Measurements from ENCODE around the gene GDPD5. TPM values are rescaled to one million over a fixed set of nuclear protein-coding genes. Genes with fewer than 3 reads are reported as not detected.

Gene GDPD5
- total RNA-seq, 3 donors from 2014 or later (not counting 1 experiment from before 2014, with no cell fraction given): 49.7 to 95.2 (median 60.2) TPM

GRCh38 chr11:75510004-75510722 lies 15.6 kb downstream of the GDPD5 start:
- Mint-ChIP-seq H3K36me3 (no peaks in the 10 kb centered on the region), H3K27me3 (ENCODE audit: low read depth in 2 of 2) (no peaks in the 10 kb centered on the region), H3K9me3 (no peaks in the 10 kb centered on the region), H3K4me1 (peaks cover 11 to 22% of the 10 kb centered on the region in 2 donors), H3K27ac (no peak overlapping the region), H3K4me3 (no peak overlapping the region)
- H3K27ac ChIP-seq (ENCODE audit: low read length): no peak overlapping the region
- peaks cover 27% of the 10 kb centered on the region for H3K4me1 ChIP-seq (ENCODE audit: control insufficient read depth, insufficient read depth, low read length)
- no peaks in the 10 kb centered on the region for H3K36me3 ChIP-seq (ENCODE audit: control insufficient read depth, insufficient read depth, low read length)
- no peaks in the 10 kb centered on the region for H3K27me3 ChIP-seq (ENCODE audit: control insufficient read depth, insufficient read depth, low read length)
- H3K9me3 ChIP-seq (ENCODE audit: control insufficient read depth, insufficient read depth, low read length): no peaks in the 10 kb centered on the region
- WGBS (ENCODE audit: insufficient coverage): 79% methylated on average over 9 of the region's 9 CpGs
- no peak overlapping the region for H3K4me3 ChIP-seq (ENCODE audit: low read length)
- ATAC-seq (no peak), DNase-seq (no peak)
- TF ChIP-seq, protein P1, sequence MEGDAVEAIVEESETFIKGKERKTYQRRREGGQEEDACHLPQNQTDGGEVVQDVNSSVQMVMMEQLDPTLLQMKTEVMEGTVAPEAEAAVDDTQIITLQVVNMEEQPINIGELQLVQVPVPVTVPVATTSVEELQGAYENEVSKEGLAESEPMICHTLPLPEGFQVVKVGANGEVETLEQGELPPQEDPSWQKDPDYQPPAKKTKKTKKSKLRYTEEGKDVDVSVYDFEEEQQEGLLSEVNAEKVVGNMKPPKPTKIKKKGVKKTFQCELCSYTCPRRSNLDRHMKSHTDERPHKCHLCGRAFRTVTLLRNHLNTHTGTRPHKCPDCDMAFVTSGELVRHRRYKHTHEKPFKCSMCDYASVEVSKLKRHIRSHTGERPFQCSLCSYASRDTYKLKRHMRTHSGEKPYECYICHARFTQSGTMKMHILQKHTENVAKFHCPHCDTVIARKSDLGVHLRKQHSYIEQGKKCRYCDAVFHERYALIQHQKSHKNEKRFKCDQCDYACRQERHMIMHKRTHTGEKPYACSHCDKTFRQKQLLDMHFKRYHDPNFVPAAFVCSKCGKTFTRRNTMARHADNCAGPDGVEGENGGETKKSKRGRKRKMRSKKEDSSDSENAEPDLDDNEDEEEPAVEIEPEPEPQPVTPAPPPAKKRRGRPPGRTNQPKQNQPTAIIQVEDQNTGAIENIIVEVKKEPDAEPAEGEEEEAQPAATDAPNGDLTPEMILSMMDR (IDR thresholded peaks at IDR 0.05): no peak
- intact Hi-C loops (cut with micrococcal nuclease): no loop called here

- DNase-seq (no peak), ATAC-seq (no peak)
- H3K9me3 ChIP-seq (ENCODE audit: control insufficient read depth, insufficient read depth, low read length): no peaks in the 10 kb centered on the region
- Mint-ChIP-seq H3K4me1 (peaks cover 11 to 22% of the 10 kb centered on the region in 2 donors), H3K27ac (peak overlapping the region; percentile 72 to 82), H3K9me3 (no peaks in the 10 kb centered on the region), H3K36me3 (no peaks in the 10 kb centered on the region), H3K27me3 (ENCODE audit: low read depth in 2 of 2) (no peaks in the 10 kb centered on the region), H3K4me3 (no peak overlapping the region)
- WGBS (ENCODE audit: insufficient coverage): 95% methylated on average over 5 of the region's 5 CpGs
- intact Hi-C loops (cut with micrococcal nuclease): no loop called here
- H3K27ac ChIP-seq (ENCODE audit: low read length): peak overlapping the region; percentile 72
- TF ChIP-seq, protein P1 (IDR thresholded peaks at IDR 0.05): no peak
- no peak overlapping the region for H3K4me3 ChIP-seq (ENCODE audit: low read length)
- peaks cover 27% of the 10 kb centered on the region for H3K4me1 ChIP-seq (ENCODE audit: control insufficient read depth, insufficient read depth, low read length)
- H3K27me3 ChIP-seq (ENCODE audit: control insufficient read depth, insufficient read depth, low read length): no peaks in the 10 kb centered on the region
- H3K36me3 ChIP-seq (ENCODE audit: control insufficient read depth, insufficient read depth, low read length): no peaks in the 10 kb centered on the region
Measured at GRCh38 chr11:75509020-75509720, 16.6 kb downstream of the GDPD5 start.

GRCh38 chr11:75508051-75508561 lies 17.6 kb downstream of the GDPD5 start:
- peak overlapping the region; percentile 35 for H3K4me3 Mint-ChIP-seq
- no peaks in the 10 kb centered on the region for H3K27me3 Mint-ChIP-seq (ENCODE audit: low read depth in 2 of 2)
- Histone ChIP-seq H3K27ac (ENCODE audit: low read length) (peak overlapping the region; percentile 72), H3K36me3 (ENCODE audit: control insufficient read depth, insufficient read depth, low read length) (no peaks in the 10 kb centered on the region), H3K4me1 (ENCODE audit: control insufficient read depth, insufficient read depth, low read length) (peaks cover 27% of the 10 kb centered on the region), H3K27me3 (ENCODE audit: control insufficient read depth, insufficient read depth, low read length) (no peaks in the 10 kb centered on the region), H3K9me3 (ENCODE audit: control insufficient read depth, insufficient read depth, low read length) (no peaks in the 10 kb centered on the region), H3K4me3 (ENCODE audit: low read length) (no peak overlapping the region)
- intact Hi-C loops (cut with micrococcal nuclease): no loop called here
- H3K36me3 Mint-ChIP-seq: no peaks in the 10 kb centered on the region
- TF ChIP-seq, protein P1 (IDR thresholded peaks at IDR 0.05): no peak
- ATAC-seq (peak; percentile 80 to 96 (median 95)), DNase-seq (peak in 1 of 2 donors; percentile 81)
- peak overlapping the region; percentile 72 to 82 for H3K27ac Mint-ChIP-seq
- H3K9me3 Mint-ChIP-seq: no peaks in the 10 kb centered on the region
- WGBS (ENCODE audit: insufficient coverage): 26% methylated on average over 8 of the region's 8 CpGs
- peaks cover 11 to 22% of the 10 kb centered on the region in 2 donors for H3K4me1 Mint-ChIP-seq

Measured in natural killer cell (primary cell).